Liver (tissue), 9 donors: ENCODE results near the gene SERPINE2. TPM values are rescaled to one million over a fixed set of nuclear protein-coding genes. Genes with fewer than 3 reads are reported as not detected.

ENCODE experiments used
- DNase-seq: peaks from one replicate; pipeline ENCODE4 v3.0.0-alpha.2; 2017; ENCODE audit warnings: low spot score
- H3K27ac ChIP-seq, 2 donors: one replicate each; pipeline ENCODE4 v1.7.0; 2013; ENCODE audit warnings: inconsistent platforms in 2 of 2, low read length in 2 of 2, control low read depth in 1 of 2, low read depth in 1 of 2, mild to moderate bottlenecking in 1 of 2
- H3K27me3 ChIP-seq, 4 donors: one replicate each; pipeline versions ENCODE4 v1.6.1 to v1.7.0; 2013; ENCODE audit warnings: low read length in 3 of 4, inconsistent platforms in 1 of 4, mild to moderate bottlenecking in 1 of 4, moderate library complexity in 1 of 4; ENCODE audit not compliant: control insufficient read depth in 4 of 4, insufficient read depth in 4 of 4
- H3K36me3 ChIP-seq, 4 donors: one replicate each; pipeline versions ENCODE4 v1.6.1 to v1.7.0; 2013; ENCODE audit warnings: low read length in 3 of 4, mild to moderate bottlenecking in 3 of 4, low read depth in 1 of 4, moderate library complexity in 1 of 4; ENCODE audit not compliant: control insufficient read depth in 4 of 4, insufficient read depth in 3 of 4
- H3K4me1 ChIP-seq, 4 donors: one replicate each; pipeline versions ENCODE4 v1.6.1 to v1.7.0; 2013; ENCODE audit warnings: low read length in 3 of 4, mild to moderate bottlenecking in 3 of 4, moderate library complexity in 1 of 4; ENCODE audit not compliant: control insufficient read depth in 4 of 4, insufficient read depth in 4 of 4
- H3K4me3 ChIP-seq, 3 donors: one replicate each; pipeline versions ENCODE4 v1.6.1 to v1.7.0; 2013; ENCODE audit warnings: low read length in 3 of 3, control low read depth in 1 of 3, low read depth in 1 of 3, mild to moderate bottlenecking in 1 of 3
- H3K9ac ChIP-seq, 2 donors: one replicate each; pipeline ENCODE4 v1.7.0; 2013; ENCODE audit warnings: low read length in 2 of 2, mild to moderate bottlenecking in 2 of 2, moderate library complexity in 2 of 2, control low read depth in 1 of 2, low read depth in 1 of 2
- H3K9me3 ChIP-seq, 4 donors: one replicate each; pipeline versions ENCODE4 v1.6.1 to v1.7.0; 2013; ENCODE audit warnings: low read length in 3 of 4; ENCODE audit not compliant: control insufficient read depth in 4 of 4
- ATF3 ChIP-seq: IDR thresholded peaks from 2 replicates; pipeline ENCODE4 v1.6.1; 2016; ENCODE audit warnings: antibody characterized with exemption
- FOXA1 ChIP-seq: IDR thresholded peaks from 2 replicates; pipeline ENCODE4 v1.6.1; 2016; ENCODE audit warnings: antibody characterized with exemption
- FOXA2 ChIP-seq: IDR thresholded peaks from 2 replicates; pipeline ENCODE4 v1.6.1; 2016; ENCODE audit warnings: antibody characterized with exemption
- HNF4G ChIP-seq: IDR thresholded peaks from 2 replicates; pipeline ENCODE4 v1.6.1; 2016; ENCODE audit warnings: antibody characterized with exemption
- JUND ChIP-seq, 2 donors: IDR thresholded peaks; 2 replicates each; pipeline ENCODE4 v1.6.1; 2016; ENCODE audit warnings: antibody characterized with exemption in 2 of 2
- RAD21 ChIP-seq, 2 donors: IDR thresholded peaks; 2 replicates each; pipeline ENCODE4 v1.6.1; 2016; ENCODE audit warnings: antibody characterized with exemption in 2 of 2, mild to moderate bottlenecking in 2 of 2
- RXRA ChIP-seq, 2 donors: IDR thresholded peaks; 2 replicates each; pipeline ENCODE4 v1.6.1; 2017 to 2018; ENCODE audit warnings: antibody characterized with exemption in 2 of 2, mild to moderate bottlenecking in 1 of 2
- SP1 ChIP-seq: IDR thresholded peaks from 2 replicates; pipeline ENCODE4 v1.6.1; 2018; ENCODE audit warnings: antibody characterized with exemption, mild to moderate bottlenecking
- TAF1 ChIP-seq: conservative IDR thresholded peaks from 2 replicates; pipeline ENCODE4 v1.6.1; 2016; ENCODE audit warnings: antibody characterized with exemption, mild to moderate bottlenecking
- ZBTB33 ChIP-seq: IDR thresholded peaks from 2 replicates; pipeline ENCODE4 v1.6.1; 2016; ENCODE audit warnings: antibody characterized with exemption
- WGBS: extraction: QIAGEN DNeasy Blood & Tissue Kit; methylation state at CpG from one replicate; pipeline ENCODE4 v1.1.7; 2013; 5-methylcytosine and 5-hydroxymethylcytosine counted together
- polyA plus RNA-seq, 2 donors: library from polyadenylated mRNA; stranded (reverse) in 1 of 2; unstranded in 1 of 2; fragments of 200-250 nt in 1 of 2; fragments of >200 nt in 1 of 2; fragmentation: Nextera tagmentation in 1 of 2; extraction: Ambion mirVana in 1 of 2; gene quantifications; one replicate each; pipeline versions ENCODE4 v1.2.1 to v1.2.3, GENCODE V29; 2013 to 2015
- total RNA-seq, 2 donors: library from RNA; depleted of rRNA; stranded (reverse); fragments of >200 nt; gene quantifications; one replicate each; pipeline ENCODE4 v1.2.3, GENCODE V29; 2014
- TF ChIP-seq, protein P1 (sequence below): IDR thresholded peaks from 2 replicates; pipeline ENCODE4 v1.6.1; 2016; ENCODE audit warnings: antibody characterized with exemption
- donor health status: healthy.
- donor health status: healthy.
- donor health status: healthy.
- donor health status: healthy.
- donor health status: healthy.

Gene SERPINE2
- total and polyA plus RNA-seq, 4 donors, result 0.92 to 4.8 (median 2.3) TPM

GRCh38 chr2:223949241-223949840 lies 89.7 kb downstream of the SERPINE2 start:
- no peak for TF ChIP-seq SP1
- TF ChIP-seq ATF3, result no peak
- no peak for TF ChIP-seq FOXA2
- no peak for DNase-seq
- H3K9ac ChIP-seq, result no peak overlapping the region
- WGBS, result 62% methylated on average over 3 of the region's 3 CpGs
- peaks cover 0 to 3% (median 1%) of the 10 kb centered on the region in 4 donors for H3K4me1 ChIP-seq
- H3K4me3 ChIP-seq, result no peak overlapping the region
- no peaks in the 10 kb centered on the region for H3K9me3 ChIP-seq
- no peaks in the 10 kb centered on the region for H3K36me3 ChIP-seq
- no peaks in the 10 kb centered on the region for H3K27me3 ChIP-seq
- no peak overlapping the region for H3K27ac ChIP-seq

DNA sequence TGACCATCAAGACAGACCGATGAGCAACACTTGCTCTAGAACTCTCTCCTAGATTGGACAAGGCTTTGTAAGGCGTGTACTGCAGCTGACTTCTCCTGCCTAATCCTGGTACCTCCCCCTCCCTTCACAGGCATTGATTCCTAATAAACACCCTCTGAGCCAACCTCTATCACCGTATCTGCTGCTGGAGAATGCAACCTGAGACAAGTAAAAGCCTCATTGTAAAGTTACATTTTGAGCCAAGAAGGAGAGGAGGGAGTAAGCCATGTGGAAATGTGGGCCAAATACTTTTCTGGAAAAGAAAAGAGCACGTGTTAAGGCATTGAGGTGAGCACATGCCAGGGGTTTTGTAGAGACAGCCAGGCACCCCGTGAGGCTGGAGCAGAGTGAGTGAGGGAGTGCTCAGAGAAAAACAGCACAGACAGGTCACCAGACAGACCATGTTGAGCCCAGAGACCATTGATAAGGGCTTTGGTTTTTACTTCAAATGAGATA lies 91.3 kb downstream of the SERPINE2 start:
- Histone ChIP-seq H3K27me3 (no peaks in the 10 kb centered on the region), H3K36me3 (no peaks in the 10 kb centered on the region), H3K4me3 (no peak overlapping the region), H3K4me1 (peaks cover 0 to 14% (median 9%) of the 10 kb centered on the region in 4 donors), H3K9me3 (no peaks in the 10 kb centered on the region), H3K9ac (no peak overlapping the region), H3K27ac (no peak overlapping the region)
- 67% methylated on average over 5 of the region's 5 CpGs for WGBS
- DNase-seq, result no peak
- TF ChIP-seq FOXA1, result no peak
- no peak for TF ChIP-seq HNF4G
- TF ChIP-seq ZBTB33, result no peak
- no peak for TF ChIP-seq JUND (IDR thresholded peaks at IDR 0.05)
- no peak for TF ChIP-seq SP1
- TF ChIP-seq, protein P1, sequence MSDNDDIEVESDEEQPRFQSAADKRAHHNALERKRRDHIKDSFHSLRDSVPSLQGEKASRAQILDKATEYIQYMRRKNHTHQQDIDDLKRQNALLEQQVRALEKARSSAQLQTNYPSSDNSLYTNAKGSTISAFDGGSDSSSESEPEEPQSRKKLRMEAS, result no peak
- TF ChIP-seq TAF1, result no peak
- no peak for TF ChIP-seq RAD21 (IDR thresholded peaks at IDR 0.05)

DNA sequence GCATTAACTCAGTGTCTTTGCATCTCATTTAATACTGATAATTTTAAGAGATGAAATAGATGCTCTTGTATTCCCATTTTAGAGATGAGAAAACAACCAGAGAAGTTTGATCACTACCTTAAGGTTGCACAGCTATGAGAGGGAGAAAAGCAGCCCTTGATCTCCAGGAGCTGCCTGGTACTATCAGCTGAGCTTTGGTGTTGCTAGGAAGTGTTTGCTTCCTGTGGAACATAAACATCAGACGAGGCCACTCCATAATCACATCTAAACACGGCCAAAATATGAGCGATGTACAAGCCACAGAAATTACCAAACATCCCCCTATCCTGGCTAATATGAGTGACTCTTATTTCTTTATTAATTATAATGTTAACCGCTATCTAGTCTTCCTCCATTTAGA lies 93.3 kb downstream of the SERPINE2 start:
- 50% methylated on average over 4 of the region's 4 CpGs for WGBS
- no peak overlapping the region for H3K9ac ChIP-seq
- H3K4me3 ChIP-seq, result no peak overlapping the region
- H3K36me3 ChIP-seq, result no peaks in the 10 kb centered on the region
- no peaks in the 10 kb centered on the region for H3K9me3 ChIP-seq
- H3K27me3 ChIP-seq, result no peaks in the 10 kb centered on the region
- no peak for TF ChIP-seq RXRA (IDR thresholded peaks at IDR 0.05)
- DNase-seq, result no peak
- H3K4me1 ChIP-seq, result peaks cover 0 to 19% (median 9%) of the 10 kb centered on the region in 4 donors
- H3K27ac ChIP-seq, result no peak overlapping the region
